GM18498 (cell line): ENCODE data around the gene CERS4.
"Not testable (repeated sequence)": the region's sequence is repeated elsewhere in the genome, so short reads cannot be mapped to it uniquely, and the experiment has no call there.

ENCODE experiments used
- ATAC-seq: cut with Tn5 transposase; IDR thresholded peaks from one replicate; pipeline ENCODE4 v1.9.1; 2021; ENCODE audit warnings: mild to moderate bottlenecking, moderate library complexity; ENCODE audit not compliant: unreplicated experiment

The CERS4 gene

GRCh38 chr19:8209462-8210378, 550 bp downstream of the CERS4 start:
- ATAC-seq: peak; percentile 76

DNA sequence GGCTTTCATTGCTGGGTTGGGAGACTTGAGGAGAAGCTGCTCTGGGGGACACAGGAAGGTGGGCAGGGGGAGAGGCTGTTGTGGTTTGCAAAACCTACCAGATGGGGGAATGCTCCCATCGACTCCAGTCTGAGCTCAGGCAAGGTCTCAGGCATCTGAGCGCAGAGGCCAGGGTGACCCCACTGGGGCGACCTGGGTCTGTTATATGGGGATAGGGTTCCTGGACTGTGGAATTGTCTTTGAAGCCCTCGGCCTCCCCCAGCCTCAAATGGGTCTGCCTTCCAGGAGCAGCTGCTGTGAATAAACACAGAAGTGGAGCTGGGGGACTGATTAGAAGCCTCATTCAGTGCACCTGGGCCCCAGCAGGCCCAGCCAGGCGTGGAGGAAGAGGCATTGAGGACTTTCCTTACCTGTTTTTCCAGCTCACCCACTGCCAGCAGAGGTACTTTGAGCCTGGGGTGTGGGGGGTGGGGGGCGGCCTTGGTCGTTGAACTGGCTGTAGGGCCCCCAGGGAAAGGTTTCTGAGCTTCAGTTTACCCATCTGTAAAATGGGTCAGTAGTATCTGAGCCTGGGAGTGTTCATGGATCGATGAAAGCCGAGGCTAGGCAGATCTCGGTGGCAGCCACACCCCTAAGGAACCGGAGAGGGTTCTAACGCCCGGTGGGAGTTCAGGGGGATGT, 1.4 kb downstream of the CERS4 start:
- ATAC-seq: no peak

- ATAC-seq: no peak
These were observed 3.0 kb downstream of the CERS4 start for GRCh38 chr19:8212212-8212611.

GRCh38 chr19:8212916-8213315, 3.7 kb downstream of the CERS4 start:
- no peak for ATAC-seq

DNA sequence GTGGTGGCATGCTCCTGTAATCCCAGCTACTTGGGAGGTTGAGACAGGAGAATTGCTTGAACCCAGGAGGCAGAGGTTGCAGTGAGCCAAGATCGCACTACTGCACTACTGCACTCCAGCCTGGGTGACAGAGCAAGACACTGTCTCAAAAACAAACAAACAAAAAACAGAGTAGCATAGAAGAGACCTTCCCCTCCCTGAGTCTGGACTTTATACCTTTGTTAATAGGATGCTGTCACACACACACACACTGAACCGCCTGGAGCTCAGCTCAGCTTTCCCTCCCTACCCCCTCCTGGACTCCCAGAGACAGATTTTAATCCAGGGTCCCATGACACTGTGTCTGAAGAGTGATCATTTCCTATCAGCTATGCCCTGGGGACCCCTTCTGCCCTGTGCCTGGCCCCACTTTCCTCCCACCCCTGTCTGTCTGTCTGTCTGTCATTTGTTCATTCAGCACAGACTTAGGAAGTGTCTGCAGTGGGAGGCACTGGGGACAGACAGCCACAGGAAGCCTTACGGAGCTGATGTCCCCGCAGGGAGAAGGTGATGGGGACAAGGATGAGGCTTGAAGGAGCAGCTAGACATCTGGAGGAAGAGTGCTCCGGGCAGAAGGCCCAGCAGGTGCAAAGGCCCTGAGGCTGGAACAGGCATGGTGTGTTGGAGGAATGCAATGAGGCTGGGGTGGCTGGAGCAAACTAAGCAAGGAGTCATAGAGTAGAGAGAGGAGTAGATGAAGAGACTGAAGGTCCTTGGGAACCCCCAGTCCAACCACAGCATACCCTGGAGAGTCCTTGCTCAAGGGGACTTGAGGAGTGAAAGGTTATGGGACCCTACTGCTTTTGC, 4.9 kb downstream of the CERS4 start:
- ATAC-seq: no peak

DNA sequence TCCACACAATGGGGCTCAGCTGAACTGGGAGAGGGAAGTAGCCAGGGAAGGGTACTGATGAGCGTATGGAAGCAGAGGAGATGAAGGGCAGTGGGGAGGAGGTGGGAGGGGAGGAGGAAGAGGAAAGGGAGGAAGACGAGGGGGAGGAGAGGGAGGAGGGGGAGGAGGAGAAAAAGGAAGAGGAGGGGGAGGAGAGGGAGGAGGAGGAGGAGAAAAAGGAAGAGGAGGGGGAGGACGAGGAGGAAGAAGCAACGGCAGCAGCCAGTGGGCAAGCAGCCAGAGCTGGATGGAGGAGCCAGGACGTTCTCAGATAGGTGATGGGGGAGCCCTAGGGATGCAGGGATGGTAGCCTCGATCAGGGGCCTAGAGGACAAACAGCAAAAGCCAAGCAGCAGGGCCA, 5.6 kb downstream of the CERS4 start:
- ATAC-seq: no peak

GRCh38 chr19:8215783-8216182, 6.6 kb downstream of the CERS4 start:
- no peak for ATAC-seq

GRCh38 chr19:8216357-8216756, 7.2 kb downstream of the CERS4 start:
- ATAC-seq: no peak

DNA sequence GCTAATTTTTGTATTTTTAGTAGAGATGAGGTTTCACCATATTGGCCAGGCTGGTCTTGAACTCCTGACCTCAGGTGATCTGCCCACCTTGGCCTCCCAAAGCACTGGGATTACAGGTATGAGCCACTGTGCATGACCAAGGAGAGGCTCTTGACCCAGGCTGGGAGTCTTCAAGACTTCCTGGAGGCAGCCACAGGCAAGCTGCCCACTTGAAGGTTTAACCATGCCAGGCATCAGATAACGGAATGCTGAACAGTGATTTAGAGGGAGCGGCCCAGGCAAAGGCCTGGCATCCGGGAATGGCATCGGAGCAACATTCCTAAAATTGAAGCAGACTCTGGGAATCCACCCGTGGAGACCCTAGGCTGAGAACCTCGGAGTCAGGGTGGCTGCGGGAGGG, 9.0 kb downstream of the CERS4 start:
- not testable (repeated sequence) for ATAC-seq

DNA sequence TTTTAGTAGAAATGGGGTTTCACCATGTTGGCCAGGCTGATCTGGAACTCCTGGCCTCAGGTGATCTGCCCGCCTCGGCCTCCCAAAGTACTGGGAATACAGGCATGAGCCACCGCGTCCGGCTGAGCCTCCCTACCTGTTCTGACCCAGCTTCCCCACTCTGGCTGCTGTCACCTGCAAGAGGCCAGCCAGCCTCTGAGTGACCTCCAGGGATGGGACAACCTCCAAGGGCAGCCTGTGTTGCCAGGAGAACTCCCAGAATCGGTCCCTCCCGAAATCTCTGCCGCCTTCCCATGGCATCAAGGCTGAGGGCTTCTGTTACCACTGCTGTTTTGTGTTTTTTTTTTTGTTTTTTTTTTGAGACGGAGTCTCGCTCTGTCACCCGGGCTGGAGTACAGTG, 11.3 kb downstream of the CERS4 start:
- no peak for ATAC-seq

- no peak for ATAC-seq
These were observed 12.0 kb downstream of the CERS4 start for GRCh38 chr19:8221161-8221560.

DNA sequence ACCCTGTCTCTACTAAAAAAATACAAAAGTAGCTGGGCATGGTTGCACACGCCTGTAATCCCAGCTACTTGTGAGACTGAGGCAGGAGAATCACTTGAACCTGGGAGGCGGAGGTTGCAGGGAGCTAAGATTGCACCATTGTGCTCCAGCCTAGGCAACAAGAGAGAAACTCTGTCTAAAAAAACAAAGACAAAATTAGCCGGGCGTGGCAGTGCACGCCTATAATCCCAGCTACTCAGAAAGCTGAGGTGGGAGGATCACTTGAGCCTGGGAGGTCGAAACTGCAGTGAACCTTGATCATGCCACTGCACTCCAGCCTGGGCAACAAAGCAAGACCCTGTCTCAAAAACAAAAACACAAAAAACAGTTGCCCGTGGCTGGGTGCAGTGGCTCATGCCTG, 14.3 kb downstream of the CERS4 start:
- ATAC-seq: not testable (repeated sequence)

DNA sequence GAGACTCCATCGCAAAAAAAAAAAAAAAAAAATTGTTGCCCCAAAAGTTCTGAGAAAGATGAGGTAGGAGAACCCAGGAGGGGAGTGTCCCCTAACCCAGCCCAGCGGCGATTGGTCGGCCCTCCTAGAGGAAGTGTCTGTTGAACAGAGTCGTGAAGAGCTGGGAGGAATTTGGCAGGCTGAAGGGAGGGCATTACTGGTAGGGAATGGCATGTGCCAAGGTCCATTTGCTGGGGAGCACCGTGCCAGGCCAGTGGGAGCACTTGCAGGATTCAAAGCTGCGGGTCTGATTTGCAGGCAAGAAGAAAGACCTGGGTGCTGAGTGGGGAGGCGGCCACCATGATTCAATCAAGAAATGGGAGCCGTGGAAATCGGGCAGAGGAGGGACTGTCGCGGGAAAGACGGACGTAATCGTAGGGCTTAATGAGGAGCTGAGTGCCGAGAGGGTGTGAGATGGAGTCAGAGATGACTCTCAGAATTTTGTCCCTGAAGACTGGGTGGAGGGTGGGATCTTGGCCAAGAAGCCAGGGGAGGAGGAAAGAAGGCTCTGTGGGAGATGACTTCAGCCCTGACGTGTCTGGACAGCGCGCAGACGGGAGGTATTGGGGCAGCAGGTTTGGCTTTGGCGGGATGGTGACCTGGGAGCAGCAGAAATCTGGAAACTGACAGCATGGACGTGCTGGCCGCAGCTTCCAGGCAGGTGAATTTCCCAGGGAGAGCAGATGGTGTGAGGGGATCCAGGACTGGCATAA, 15.4 kb downstream of the CERS4 start:
- no peak for ATAC-seq

DNA sequence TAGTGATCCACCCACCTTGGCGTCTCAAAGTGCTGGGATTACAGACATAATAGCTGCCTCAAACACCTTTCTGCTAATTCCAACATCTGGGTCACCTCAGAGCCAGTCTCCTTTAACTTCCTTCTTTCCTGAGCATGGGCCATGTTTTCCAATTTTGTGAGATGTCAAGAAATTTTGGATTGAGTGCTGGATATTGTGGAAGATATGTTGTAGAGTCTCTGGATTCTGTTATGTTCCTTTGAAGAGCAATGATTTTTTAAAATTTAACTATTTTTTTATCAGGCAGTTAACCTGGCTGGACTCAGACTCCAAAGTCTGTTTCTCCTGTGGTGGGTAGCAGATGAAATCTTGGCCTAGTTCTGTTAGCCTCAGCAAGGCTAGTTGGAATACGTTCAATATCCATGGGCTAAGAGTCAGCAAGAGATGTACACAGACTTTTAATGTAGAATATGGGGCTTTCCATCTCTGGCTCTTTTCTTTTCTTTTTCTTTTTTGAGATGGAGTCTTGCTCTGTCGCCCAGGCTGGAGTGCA, 22.0 kb downstream of the CERS4 start:
- ATAC-seq: no peak

GRCh38 chr19:8233370-8233769, 24.2 kb downstream of the CERS4 start:
- no peak for ATAC-seq

- ATAC-seq: no peak
These were observed 27.9 kb downstream of the CERS4 start for GRCh38 chr19:8237026-8237425.

GRCh38 chr19:8238251-8238650, 29.1 kb downstream of the CERS4 start:
- no peak for ATAC-seq

DNA sequence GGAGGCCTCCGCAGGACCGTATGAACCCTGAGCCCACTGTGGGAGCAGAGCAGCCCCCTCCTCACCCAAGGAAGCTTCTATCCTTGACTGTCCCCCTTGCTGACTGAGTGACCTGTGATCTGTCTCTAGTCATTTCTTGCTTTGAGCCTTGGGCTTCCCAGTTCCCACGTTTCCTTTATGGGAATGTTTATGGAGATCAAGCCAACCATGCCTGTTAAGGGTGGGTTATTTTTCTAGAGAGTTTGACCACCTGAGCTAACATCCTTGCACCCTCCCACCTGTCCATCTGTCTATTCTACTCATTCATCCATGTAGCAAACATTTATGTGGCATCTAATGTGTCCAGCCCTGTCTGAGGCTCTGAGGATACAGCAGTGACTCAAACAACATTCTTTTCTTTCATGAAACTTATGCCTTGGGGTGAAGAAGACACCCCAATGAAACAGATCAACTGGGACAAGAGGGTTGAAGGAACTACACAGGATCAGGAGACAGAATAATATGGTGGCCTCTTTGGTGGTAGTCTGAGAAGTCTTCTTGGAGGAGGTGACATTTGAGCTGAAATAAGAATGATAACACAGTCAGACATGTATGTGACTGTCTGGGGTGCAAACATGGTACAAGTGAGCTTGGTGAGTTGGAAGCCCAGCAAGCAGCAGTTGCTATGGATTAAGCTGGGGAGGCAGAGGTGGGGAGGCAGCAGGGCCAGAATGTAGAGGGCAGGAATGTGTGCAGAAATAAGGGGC, 30.5 kb downstream of the CERS4 start:
- no peak for ATAC-seq
